Astrocyte (in vitro differentiated cells and primary cell): Measurements from ENCODE around the gene NEAT1.

Experiments used
- EZH2 ChIP-seq: IDR thresholded peaks from 2 replicates; pipeline ENCODE4 v1.6.1; 2012; ENCODE audit warnings: mild to moderate bottlenecking, low read length, inconsistent platforms; ENCODE audit not compliant: insufficient read depth
- TF ChIP-seq, protein P1 (sequence below): IDR thresholded peaks from 2 replicates; pipeline ENCODE4 v1.5.1; 2011; ENCODE audit warnings: low read depth, mild to moderate bottlenecking, inconsistent platforms, low read length, moderate library complexity; ENCODE audit not compliant: insufficient read depth

DNA sequence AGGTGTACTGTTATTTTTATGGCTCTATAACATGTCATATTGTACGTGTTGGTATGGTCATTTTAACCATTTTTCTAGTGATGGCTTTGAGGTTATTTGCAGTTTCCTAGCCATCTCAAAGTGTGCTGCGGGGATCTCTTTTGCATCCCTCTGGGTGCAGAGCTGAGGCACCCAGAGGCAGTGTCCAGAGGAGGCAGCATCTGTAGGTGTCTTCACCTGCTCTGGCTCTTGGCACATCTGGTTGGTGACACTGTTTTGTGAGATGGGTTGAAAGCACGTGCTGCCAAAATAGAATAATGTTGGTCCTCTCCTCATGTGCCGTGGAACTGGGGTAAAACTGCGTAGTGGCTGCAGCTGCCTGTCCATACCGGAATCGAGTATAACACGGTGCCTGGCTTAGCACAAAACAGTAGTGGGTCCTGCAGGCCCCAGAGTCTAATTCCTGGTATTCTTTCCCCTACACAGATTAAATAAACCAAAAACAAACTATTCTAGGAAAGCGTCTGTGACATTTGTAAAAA is 12.9 kb downstream of the NEAT1 start:
- TF ChIP-seq, protein P1, sequence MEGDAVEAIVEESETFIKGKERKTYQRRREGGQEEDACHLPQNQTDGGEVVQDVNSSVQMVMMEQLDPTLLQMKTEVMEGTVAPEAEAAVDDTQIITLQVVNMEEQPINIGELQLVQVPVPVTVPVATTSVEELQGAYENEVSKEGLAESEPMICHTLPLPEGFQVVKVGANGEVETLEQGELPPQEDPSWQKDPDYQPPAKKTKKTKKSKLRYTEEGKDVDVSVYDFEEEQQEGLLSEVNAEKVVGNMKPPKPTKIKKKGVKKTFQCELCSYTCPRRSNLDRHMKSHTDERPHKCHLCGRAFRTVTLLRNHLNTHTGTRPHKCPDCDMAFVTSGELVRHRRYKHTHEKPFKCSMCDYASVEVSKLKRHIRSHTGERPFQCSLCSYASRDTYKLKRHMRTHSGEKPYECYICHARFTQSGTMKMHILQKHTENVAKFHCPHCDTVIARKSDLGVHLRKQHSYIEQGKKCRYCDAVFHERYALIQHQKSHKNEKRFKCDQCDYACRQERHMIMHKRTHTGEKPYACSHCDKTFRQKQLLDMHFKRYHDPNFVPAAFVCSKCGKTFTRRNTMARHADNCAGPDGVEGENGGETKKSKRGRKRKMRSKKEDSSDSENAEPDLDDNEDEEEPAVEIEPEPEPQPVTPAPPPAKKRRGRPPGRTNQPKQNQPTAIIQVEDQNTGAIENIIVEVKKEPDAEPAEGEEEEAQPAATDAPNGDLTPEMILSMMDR, result no peak
- no peak for TF ChIP-seq EZH2
